ENCODE results near the gene BCAR3. TPM values are rescaled to one million over a fixed set of nuclear protein-coding genes. Genes with fewer than 3 reads are reported as not detected.

The BCAR3 gene
- total RNA-seq, 1 experiment from 2014 or later = 60.0 TPM

GRCh38 chr1:93638981-93639380, 42.7 kb downstream of the BCAR3 start:
- DNase-seq (ENCODE audit: low read depth) = no peak

- DNase-seq (ENCODE audit: low read depth) = no peak
These were observed 43.3 kb downstream of the BCAR3 start for GRCh38 chr1:93638307-93638847.

GRCh38 chr1:93636712-93637111, 44.9 kb downstream of the BCAR3 start:
- no peak for DNase-seq (ENCODE audit: low read depth)

- DNase-seq (ENCODE audit: low read depth) = no peak
These were observed 45.8 kb downstream of the BCAR3 start for GRCh38 chr1:93635614-93636543.

- DNase-seq (ENCODE audit: low read depth) = no peak
These were observed 48.3 kb downstream of the BCAR3 start for GRCh38 chr1:93633313-93633712.

- DNase-seq (ENCODE audit: low read depth) = no peak
These were observed 49.8 kb downstream of the BCAR3 start for GRCh38 chr1:93631626-93632365.

- no peak for DNase-seq (ENCODE audit: low read depth)
These were observed 51.5 kb downstream of the BCAR3 start for GRCh38 chr1:93630168-93630567.

- peak; percentile 75 for DNase-seq (ENCODE audit: low read depth)
These were observed 52.3 kb downstream of the BCAR3 start for GRCh38 chr1:93629101-93630059.

GRCh38 chr1:93628681-93629080, 53.0 kb downstream of the BCAR3 start:
- no peak for DNase-seq (ENCODE audit: low read depth)

- peak; percentile 99 for DNase-seq (ENCODE audit: low read depth)
These were observed 55.9 kb downstream of the BCAR3 start for GRCh38 chr1:93625582-93626327.

GRCh38 chr1:93623875-93624274, 57.8 kb downstream of the BCAR3 start:
- DNase-seq (ENCODE audit: low read depth) = peak; percentile 87

- DNase-seq (ENCODE audit: low read depth) = no peak
These were observed 58.2 kb downstream of the BCAR3 start for GRCh38 chr1:93623436-93623835.

- no peak for DNase-seq (ENCODE audit: low read depth)
These were observed 60.4 kb downstream of the BCAR3 start for GRCh38 chr1:93621246-93621645.

GRCh38 chr1:93620841-93621210, 60.8 kb downstream of the BCAR3 start:
- DNase-seq (ENCODE audit: low read depth) = no peak

- peak; percentile 71 for DNase-seq (ENCODE audit: low read depth)
These were observed 61.3 kb downstream of the BCAR3 start for GRCh38 chr1:93620172-93620840.

GRCh38 chr1:93619507-93620171, 62.0 kb downstream of the BCAR3 start:
- DNase-seq (ENCODE audit: low read depth) = no peak

GRCh38 chr1:93617670-93618499, 63.8 kb downstream of the BCAR3 start:
- DNase-seq (ENCODE audit: low read depth) = no peak

- DNase-seq (ENCODE audit: low read depth) = peak; percentile 70
These were observed 64.5 kb downstream of the BCAR3 start for GRCh38 chr1:93616996-93617669.
